ENCODE data around the gene SYN1.

Gene SYN1

GRCh38 chrX:47540754-47541538 lies 78.7 kb downstream of the SYN1 start:
- Histone ChIP-seq H3K27ac (ENCODE audit: low read depth, low read length) (no peak overlapping the region), H3K79me2 (ENCODE audit: insufficient read depth, low read length) (no peaks in the 10 kb centered on the region), H3K27me3 (ENCODE audit: low read length) (no peaks in the 10 kb centered on the region), H3K9me3 (ENCODE audit: insufficient read depth, low read length) (no peaks in the 10 kb centered on the region), H4K20me1 (ENCODE audit: low read depth, low read length) (no peaks in the 10 kb centered on the region), H3K9ac (ENCODE audit: low read length) (no peak overlapping the region), H2AFZ (ENCODE audit: low read depth, low read length, severe bottlenecking) (no peak overlapping the region), H3K36me3 (ENCODE audit: low read length) (no peaks in the 10 kb centered on the region), H3K4me3 (ENCODE audit: insufficient read depth, low read length, poor library complexity, severe bottlenecking) (no peak overlapping the region), H3K4me2 (ENCODE audit: low read depth, low read length, poor library complexity, severe bottlenecking) (no peak overlapping the region), H3F3A (ENCODE audit: insufficient read depth) (no peaks in the 10 kb centered on the region), H3K9me2 (replicated peaks; ENCODE audit: insufficient read depth, low read length) (no peaks in the 10 kb centered on the region)
- TF ChIP-seq CTCF (IDR thresholded peaks at IDR 0.05; ENCODE audit: insufficient read depth, low read length, poor library complexity, severe bottlenecking): no peak
- TF ChIP-seq EZH2phosphoT487 (conservative IDR thresholded peaks at IDR 0.05; ENCODE audit: low read length): no peak

GRCh38 chrX:47539860-47540259 lies 79.8 kb downstream of the SYN1 start:
- H3K9ac ChIP-seq (ENCODE audit: low read length): no peak overlapping the region
- no peak overlapping the region for H3K4me3 ChIP-seq (ENCODE audit: insufficient read depth, low read length, poor library complexity, severe bottlenecking)
- no peaks in the 10 kb centered on the region for H3K79me2 ChIP-seq (ENCODE audit: insufficient read depth, low read length)
- no peak overlapping the region for H3K4me2 ChIP-seq (ENCODE audit: low read depth, low read length, poor library complexity, severe bottlenecking)
- H4K20me1 ChIP-seq (ENCODE audit: low read depth, low read length): no peaks in the 10 kb centered on the region
- TF ChIP-seq EZH2phosphoT487 (conservative IDR thresholded peaks at IDR 0.05; ENCODE audit: low read length) (no peak), CTCF (IDR thresholded peaks at IDR 0.05; ENCODE audit: insufficient read depth, low read length, poor library complexity, severe bottlenecking) (no peak)
- no peaks in the 10 kb centered on the region for H3K27me3 ChIP-seq (ENCODE audit: low read length)
- no peaks in the 10 kb centered on the region for H3K9me2 ChIP-seq (replicated peaks; ENCODE audit: insufficient read depth, low read length)
- no peak overlapping the region for H2AFZ ChIP-seq (ENCODE audit: low read depth, low read length, severe bottlenecking)
- H3K36me3 ChIP-seq (ENCODE audit: low read length): no peaks in the 10 kb centered on the region
- no peaks in the 10 kb centered on the region for H3K9me3 ChIP-seq (ENCODE audit: insufficient read depth, low read length)
- no peaks in the 10 kb centered on the region for H3F3A ChIP-seq (ENCODE audit: insufficient read depth)
- no peak overlapping the region for H3K27ac ChIP-seq (ENCODE audit: low read depth, low read length)

GRCh38 chrX:47530049-47530448 lies 89.6 kb downstream of the SYN1 start:
- H3F3A ChIP-seq (ENCODE audit: insufficient read depth): no peaks in the 10 kb centered on the region
- H4K20me1 ChIP-seq (ENCODE audit: low read depth, low read length): no peaks in the 10 kb centered on the region
- TF ChIP-seq CTCF (IDR thresholded peaks at IDR 0.05; ENCODE audit: insufficient read depth, low read length, poor library complexity, severe bottlenecking): no peak
- TF ChIP-seq EZH2phosphoT487 (conservative IDR thresholded peaks at IDR 0.05; ENCODE audit: low read length): no peak
- no peak overlapping the region for H3K4me2 ChIP-seq (ENCODE audit: low read depth, low read length, poor library complexity, severe bottlenecking)
- H3K27me3 ChIP-seq (ENCODE audit: low read length): no peaks in the 10 kb centered on the region
- no peaks in the 10 kb centered on the region for H3K36me3 ChIP-seq (ENCODE audit: low read length)
- H3K9me3 ChIP-seq (ENCODE audit: insufficient read depth, low read length): no peaks in the 10 kb centered on the region
- no peak overlapping the region for H3K27ac ChIP-seq (ENCODE audit: low read depth, low read length)
- H3K9ac ChIP-seq (ENCODE audit: low read length): no peak overlapping the region
- H3K79me2 ChIP-seq (ENCODE audit: insufficient read depth, low read length): no peaks in the 10 kb centered on the region
- no peaks in the 10 kb centered on the region for H3K9me2 ChIP-seq (replicated peaks; ENCODE audit: insufficient read depth, low read length)
- H2AFZ ChIP-seq (ENCODE audit: low read depth, low read length, severe bottlenecking): no peak overlapping the region
- no peak overlapping the region for H3K4me3 ChIP-seq (ENCODE audit: insufficient read depth, low read length, poor library complexity, severe bottlenecking)

Measured in SU-DHL-6 (cell line).